H1 (cell line): ENCODE results near the gene SFMBT2.

Source experiments
- BACH1 ChIP-seq: IDR thresholded peaks from 2 replicates; pipeline ENCODE4 v1.6.1; 2012; ENCODE audit warnings: low read length, improper control_type of control experiment
- BRCA1 ChIP-seq: IDR thresholded peaks from 2 replicates; pipeline ENCODE4 v1.6.1; 2012; ENCODE audit warnings: low read depth, low read length, improper control_type of control experiment
- CTCF ChIP-seq, 3 experiments: IDR thresholded peaks; 1 replicate in 2 of 3; 2 replicates in 1 of 3; pipeline versions ENCODE4 v1.5.1 to v1.6.1; 2011; ENCODE audit warnings: low read length in 3 of 3, mild to moderate bottlenecking in 3 of 3, inconsistent platforms in 2 of 3, low read depth in 1 of 3, moderate library complexity in 1 of 3; ENCODE audit not compliant: insufficient read depth in 1 of 3; ENCODE audit errors: control extremely low read depth in 1 of 3
- FOSL1 ChIP-seq: IDR thresholded peaks from 2 replicates; pipeline ENCODE4 v1.6.1; 2011; ENCODE audit warnings: mild to moderate bottlenecking, low read depth, low read length, moderate library complexity; ENCODE audit not compliant: insufficient read depth
- GABPA ChIP-seq: IDR thresholded peaks from 2 replicates; pipeline ENCODE4 v1.6.1; 2011; ENCODE audit warnings: mild to moderate bottlenecking, low read length, moderate library complexity, borderline replicate concordance; ENCODE audit not compliant: insufficient read depth
- HDAC2 ChIP-seq, 2 experiments: fragments of 300-600 bp in 1 of 2; sonication (generic) in 1 of 2; IDR thresholded peaks; 2 replicates each; pipeline ENCODE4 v1.6.1; 2011 to 2012; ENCODE audit warnings: low read depth in 2 of 2, low read length in 2 of 2, mild to moderate bottlenecking in 2 of 2, moderate library complexity in 2 of 2, borderline replicate concordance in 1 of 2, inconsistent platforms in 1 of 2
- KDM1A ChIP-seq: fragments of 200-600, 300-600 bp; sonication (generic); IDR thresholded peaks from 2 replicates; pipeline ENCODE4 v1.7.1; 2016; ENCODE audit warnings: mild to moderate bottlenecking, low read length, borderline replicate concordance
- MAFK ChIP-seq: IDR thresholded peaks from 2 replicates; pipeline ENCODE4 v1.6.1; 2012; ENCODE audit warnings: low read depth, mild to moderate bottlenecking, improper control_type of control experiment, low read length
- SIN3A ChIP-seq, 2 experiments: IDR thresholded peaks in 1 of 2; conservative IDR thresholded peaks in 1 of 2; 2 replicates each; pipeline ENCODE4 v1.6.1; 2011 to 2012; ENCODE audit warnings: low read length in 2 of 2, improper control_type of control experiment in 1 of 2, low read depth in 1 of 2, mild to moderate bottlenecking in 1 of 2
- TAF1 ChIP-seq: IDR thresholded peaks from 2 replicates; pipeline ENCODE4 v1.6.1; 2011; ENCODE audit warnings: mild to moderate bottlenecking, low read depth, low read length
- TF ChIP-seq, protein P1 (sequence below): IDR thresholded peaks from 2 replicates; pipeline ENCODE4 v1.6.1; 2012; ENCODE audit warnings: low read length, inconsistent platforms

- TF ChIP-seq TAF1 = no peak
- no peak for TF ChIP-seq CTCF (IDR thresholded peaks at IDR 0.05; ENCODE audit: control extremely low read depth in 1 of 3, insufficient read depth in 1 of 3, low read depth in 1 of 3, low read length in 3 of 3)
- no peak for TF ChIP-seq BACH1
- no peak for TF ChIP-seq GABPA
- TF ChIP-seq HDAC2 (IDR thresholded peaks at IDR 0.05; ENCODE audit: borderline replicate concordance in 1 of 2, low read depth in 2 of 2, low read length in 2 of 2) = no peak
- TF ChIP-seq BRCA1 = no peak
- TF ChIP-seq, protein P1, sequence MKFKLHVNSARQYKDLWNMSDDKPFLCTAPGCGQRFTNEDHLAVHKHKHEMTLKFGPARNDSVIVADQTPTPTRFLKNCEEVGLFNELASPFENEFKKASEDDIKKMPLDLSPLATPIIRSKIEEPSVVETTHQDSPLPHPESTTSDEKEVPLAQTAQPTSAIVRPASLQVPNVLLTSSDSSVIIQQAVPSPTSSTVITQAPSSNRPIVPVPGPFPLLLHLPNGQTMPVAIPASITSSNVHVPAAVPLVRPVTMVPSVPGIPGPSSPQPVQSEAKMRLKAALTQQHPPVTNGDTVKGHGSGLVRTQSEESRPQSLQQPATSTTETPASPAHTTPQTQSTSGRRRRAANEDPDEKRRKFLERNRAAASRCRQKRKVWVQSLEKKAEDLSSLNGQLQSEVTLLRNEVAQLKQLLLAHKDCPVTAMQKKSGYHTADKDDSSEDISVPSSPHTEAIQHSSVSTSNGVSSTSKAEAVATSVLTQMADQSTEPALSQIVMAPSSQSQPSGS = no peak
- TF ChIP-seq FOSL1 = no peak
- TF ChIP-seq KDM1A = no peak
- no peak for TF ChIP-seq MAFK
- no peak for TF ChIP-seq SIN3A (conservative IDR thresholded peaks at IDR 0.05 in 1 of 2, IDR thresholded peaks at IDR 0.05 in 1 of 2; ENCODE audit: low read depth in 1 of 2, low read length in 2 of 2)
Observed at GRCh38 chr10:7441403-7442147, 30.7 kb upstream of the SFMBT2 start.
